Mucosa of stomach (tissue), 1 donor: ENCODE measurements around the gene TMEM95.

Experiments
- H3K27me3 ChIP-seq: one replicate; pipeline ENCODE4 v1.7.0; 2013; ENCODE audit warnings: mild to moderate bottlenecking, low read length; ENCODE audit not compliant: control insufficient read depth, insufficient read depth
- H3K36me3 ChIP-seq: one replicate; pipeline ENCODE4 v1.7.0; 2013; ENCODE audit warnings: low read length; ENCODE audit not compliant: control insufficient read depth, insufficient read depth
- H3K4me1 ChIP-seq: one replicate; pipeline ENCODE4 v1.7.0; 2013; ENCODE audit warnings: mild to moderate bottlenecking, low read length; ENCODE audit not compliant: control insufficient read depth, insufficient read depth
- H3K4me3 ChIP-seq: one replicate; pipeline ENCODE4 v1.7.0; 2013; ENCODE audit warnings: low read length
- H3K9ac ChIP-seq: one replicate; pipeline ENCODE4 v1.7.0; 2013; ENCODE audit warnings: mild to moderate bottlenecking, low read length, moderate library complexity
- H3K9me3 ChIP-seq: one replicate; pipeline ENCODE4 v1.7.0; 2013; ENCODE audit warnings: mild to moderate bottlenecking, low read length, moderate library complexity; ENCODE audit not compliant: control insufficient read depth
- donor health status: Pancreatic carcinoma.

Gene TMEM95

DNA sequence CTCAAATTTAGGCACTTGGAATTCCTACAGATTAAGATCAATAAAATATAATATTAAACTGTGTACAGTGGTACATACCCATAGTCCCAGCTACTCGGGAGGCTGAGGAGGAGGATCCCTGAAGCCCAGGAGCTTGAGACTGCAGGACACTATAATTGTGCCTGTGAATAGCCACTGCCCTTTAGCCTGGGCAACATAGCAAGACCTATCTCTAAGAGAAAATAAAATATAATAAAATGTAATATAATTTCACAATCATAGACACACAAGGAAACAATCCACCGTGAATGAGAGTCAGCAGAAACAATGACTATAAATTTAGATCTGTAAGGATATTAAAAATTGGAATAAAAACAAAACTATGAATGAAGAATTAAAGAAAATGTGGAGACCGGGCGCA, 15.9 kb downstream of the TMEM95 start:
- Histone ChIP-seq H3K4me1 (no peaks in the 10 kb centered on the region), H3K27me3 (peaks cover 6% of the 10 kb centered on the region), H3K9me3 (no peaks in the 10 kb centered on the region), H3K4me3 (no peak overlapping the region), H3K36me3 (no peaks in the 10 kb centered on the region), H3K9ac (no peak overlapping the region)

DNA sequence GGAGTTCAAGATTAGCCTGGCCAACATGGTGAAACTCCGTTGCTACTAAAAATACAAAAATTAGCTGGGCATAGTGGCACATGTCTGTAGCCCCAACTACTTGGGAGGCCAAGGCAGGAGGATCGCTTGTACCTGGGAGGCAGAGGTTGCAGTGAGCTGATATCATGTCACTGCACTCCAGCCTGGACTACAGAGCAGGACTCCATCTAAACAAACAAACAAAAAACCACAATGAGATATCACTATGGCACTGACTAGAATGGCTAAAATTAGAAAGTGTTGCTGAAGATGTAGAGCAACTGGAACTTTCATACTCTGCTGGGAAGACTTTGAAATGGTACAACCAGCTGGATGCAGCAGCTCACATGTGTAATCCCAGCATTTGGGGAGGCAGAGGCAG, 19.4 kb downstream of the TMEM95 start:
- no peaks in the 10 kb centered on the region for H3K36me3 ChIP-seq

DNA sequence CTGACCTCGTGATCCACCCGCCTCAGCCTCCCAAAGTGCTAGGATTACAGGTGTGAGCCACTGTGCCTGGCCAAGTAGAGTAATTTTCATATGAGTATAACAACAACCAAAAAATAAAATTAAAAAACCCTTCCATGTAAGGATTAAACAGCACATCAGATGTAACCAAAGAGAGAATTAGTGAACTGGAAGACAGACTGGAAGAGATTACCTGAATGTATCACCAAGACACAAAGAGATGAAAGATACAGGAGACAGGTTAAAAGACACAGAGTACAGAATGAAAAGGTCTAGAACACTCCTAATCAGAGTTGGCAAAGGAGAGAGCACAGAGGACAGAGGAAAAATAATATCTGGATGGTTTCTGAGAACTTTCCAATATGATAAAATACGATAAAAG, 24.2 kb downstream of the TMEM95 start:
- Histone ChIP-seq H3K27me3 (no peaks in the 10 kb centered on the region), H3K9ac (no peak overlapping the region), H3K36me3 (no peaks in the 10 kb centered on the region), H3K4me3 (no peak overlapping the region), H3K4me1 (peaks cover 10% of the 10 kb centered on the region), H3K9me3 (no peaks in the 10 kb centered on the region)

More for the DNA sequence above, 19.4 kb downstream of the TMEM95 start:
- Histone ChIP-seq H3K27me3 (peaks cover 5% of the 10 kb centered on the region), H3K9me3 (no peaks in the 10 kb centered on the region), H3K4me3 (no peak overlapping the region), H3K4me1 (no peaks in the 10 kb centered on the region), H3K9ac (no peak overlapping the region)

GRCh38 chr17:7380321-7380720, 25.4 kb downstream of the TMEM95 start:
- Histone ChIP-seq H3K4me1 (peaks cover 10% of the 10 kb centered on the region), H3K9ac (peak overlapping the region; percentile 81), H3K27me3 (no peaks in the 10 kb centered on the region), H3K4me3 (peak overlapping the region; percentile 52), H3K36me3 (peaks cover 6% of the 10 kb centered on the region), H3K9me3 (no peaks in the 10 kb centered on the region)

GRCh38 chr17:7380855-7381683, 26.1 kb downstream of the TMEM95 start, which contains the start of gene TNK1:
TNK1 (plus strand) TSS chr17:7381089; CDS start chr17:7382927, 1,838 bp downstream.
- no peaks in the 10 kb centered on the region for H3K27me3 ChIP-seq
- peak within 1 kb of the TSS; percentile 52 for H3K4me3 ChIP-seq
- H3K36me3 ChIP-seq = peaks cover 6% of the 10 kb centered on the region
- peaks cover 10% of the 10 kb centered on the region for H3K4me1 ChIP-seq
- H3K9ac ChIP-seq = peak within 1 kb of the TSS; percentile 81
- H3K9me3 ChIP-seq = no peaks in the 10 kb centered on the region

GRCh38 chr17:7382901-7383300, 27.9 kb downstream of the TMEM95 start:
- Histone ChIP-seq H3K9me3 (no peaks in the 10 kb centered on the region), H3K4me3 (no peak overlapping the region), H3K27me3 (no peaks in the 10 kb centered on the region), H3K4me1 (peaks cover 10% of the 10 kb centered on the region), H3K9ac (no peak overlapping the region), H3K36me3 (peaks cover 6% of the 10 kb centered on the region)

GRCh38 chr17:7383371-7383741, 28.4 kb downstream of the TMEM95 start:
- H3K36me3 ChIP-seq = peaks cover 6% of the 10 kb centered on the region
- peaks cover 10% of the 10 kb centered on the region for H3K4me1 ChIP-seq
- H3K9me3 ChIP-seq = no peaks in the 10 kb centered on the region
- H3K4me3 ChIP-seq = no peak overlapping the region
- H3K27me3 ChIP-seq = no peaks in the 10 kb centered on the region
- no peak overlapping the region for H3K9ac ChIP-seq

DNA sequence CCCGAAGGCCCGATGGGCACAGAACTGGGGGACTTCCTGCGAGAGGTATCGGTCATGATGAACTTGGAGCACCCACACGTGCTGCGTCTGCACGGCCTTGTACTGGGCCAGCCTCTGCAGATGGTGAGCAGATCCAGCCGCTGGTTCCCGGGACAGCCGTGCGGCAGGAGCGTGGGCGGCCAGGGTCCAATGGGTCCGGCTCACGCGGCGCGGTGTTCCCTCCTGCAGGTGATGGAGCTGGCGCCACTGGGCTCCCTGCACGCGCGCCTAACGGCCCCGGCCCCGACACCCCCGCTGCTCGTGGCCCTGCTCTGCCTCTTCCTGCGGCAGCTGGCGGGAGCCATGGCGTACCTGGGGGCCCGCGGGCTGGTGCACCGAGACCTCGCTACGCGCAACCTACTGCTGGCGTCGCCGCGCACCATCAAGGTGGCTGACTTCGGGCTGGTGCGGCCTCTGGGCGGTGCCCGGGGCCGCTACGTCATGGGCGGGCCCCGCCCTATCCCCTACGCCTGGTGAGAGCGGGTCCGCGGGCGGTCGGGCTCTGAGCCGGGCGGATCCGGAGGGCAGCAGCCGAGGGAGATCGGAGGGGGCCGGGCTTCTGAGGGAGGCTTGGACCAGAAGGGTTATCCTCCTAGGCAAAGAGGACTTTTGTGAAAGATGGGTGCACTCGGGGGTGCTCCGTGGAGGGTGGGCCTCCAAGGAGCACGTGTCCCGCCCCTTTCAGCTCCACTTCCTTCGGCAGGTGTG, 29.0 kb downstream of the TMEM95 start:
- Histone ChIP-seq H3K9ac (no peak overlapping the region), H3K27me3 (no peaks in the 10 kb centered on the region), H3K4me3 (no peak overlapping the region)

DNA sequence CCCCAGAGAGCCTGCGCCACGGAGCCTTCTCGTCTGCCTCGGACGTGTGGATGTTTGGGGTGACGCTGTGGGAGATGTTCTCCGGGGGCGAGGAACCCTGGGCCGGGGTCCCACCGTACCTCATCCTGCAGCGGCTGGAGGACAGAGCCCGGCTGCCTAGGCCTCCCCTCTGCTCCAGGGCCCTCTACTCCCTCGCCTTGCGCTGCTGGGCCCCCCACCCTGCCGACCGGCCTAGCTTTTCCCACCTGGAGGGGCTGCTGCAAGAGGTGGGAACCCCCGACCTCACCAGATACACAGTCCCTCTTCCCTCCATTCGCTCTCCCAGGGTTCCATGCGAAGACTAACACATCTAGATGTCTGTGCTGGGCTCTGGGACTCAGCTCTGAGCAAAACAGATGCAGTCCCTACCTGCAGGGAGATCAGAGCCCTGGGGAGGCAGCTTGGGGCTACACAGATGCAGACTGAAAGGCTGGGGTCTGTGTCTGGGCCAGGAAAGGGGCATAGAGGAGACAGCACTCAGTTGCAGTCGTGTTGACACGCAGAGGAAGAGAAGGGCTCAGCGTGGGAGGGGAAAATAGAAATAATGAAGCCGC, 29.6 kb downstream of the TMEM95 start:
- no peak overlapping the region for H3K9ac ChIP-seq

More for the DNA sequence above, 29.0 kb downstream of the TMEM95 start:
- Histone ChIP-seq H3K4me1 (peaks cover 10% of the 10 kb centered on the region), H3K36me3 (peaks cover 11% of the 10 kb centered on the region), H3K9me3 (no peaks in the 10 kb centered on the region)

GRCh38 chr17:7388856-7389255, 33.9 kb downstream of the TMEM95 start:
- Histone ChIP-seq H3K36me3 (peaks cover 17% of the 10 kb centered on the region), H3K4me3 (no peak overlapping the region), H3K4me1 (peaks cover 6% of the 10 kb centered on the region), H3K27me3 (no peaks in the 10 kb centered on the region), H3K9me3 (no peaks in the 10 kb centered on the region), H3K9ac (no peak overlapping the region)

More for the DNA sequence above, 29.6 kb downstream of the TMEM95 start:
- Histone ChIP-seq H3K36me3 (peaks cover 17% of the 10 kb centered on the region), H3K4me1 (peaks cover 10% of the 10 kb centered on the region), H3K9me3 (no peaks in the 10 kb centered on the region), H3K4me3 (no peak overlapping the region), H3K27me3 (no peaks in the 10 kb centered on the region)

DNA sequence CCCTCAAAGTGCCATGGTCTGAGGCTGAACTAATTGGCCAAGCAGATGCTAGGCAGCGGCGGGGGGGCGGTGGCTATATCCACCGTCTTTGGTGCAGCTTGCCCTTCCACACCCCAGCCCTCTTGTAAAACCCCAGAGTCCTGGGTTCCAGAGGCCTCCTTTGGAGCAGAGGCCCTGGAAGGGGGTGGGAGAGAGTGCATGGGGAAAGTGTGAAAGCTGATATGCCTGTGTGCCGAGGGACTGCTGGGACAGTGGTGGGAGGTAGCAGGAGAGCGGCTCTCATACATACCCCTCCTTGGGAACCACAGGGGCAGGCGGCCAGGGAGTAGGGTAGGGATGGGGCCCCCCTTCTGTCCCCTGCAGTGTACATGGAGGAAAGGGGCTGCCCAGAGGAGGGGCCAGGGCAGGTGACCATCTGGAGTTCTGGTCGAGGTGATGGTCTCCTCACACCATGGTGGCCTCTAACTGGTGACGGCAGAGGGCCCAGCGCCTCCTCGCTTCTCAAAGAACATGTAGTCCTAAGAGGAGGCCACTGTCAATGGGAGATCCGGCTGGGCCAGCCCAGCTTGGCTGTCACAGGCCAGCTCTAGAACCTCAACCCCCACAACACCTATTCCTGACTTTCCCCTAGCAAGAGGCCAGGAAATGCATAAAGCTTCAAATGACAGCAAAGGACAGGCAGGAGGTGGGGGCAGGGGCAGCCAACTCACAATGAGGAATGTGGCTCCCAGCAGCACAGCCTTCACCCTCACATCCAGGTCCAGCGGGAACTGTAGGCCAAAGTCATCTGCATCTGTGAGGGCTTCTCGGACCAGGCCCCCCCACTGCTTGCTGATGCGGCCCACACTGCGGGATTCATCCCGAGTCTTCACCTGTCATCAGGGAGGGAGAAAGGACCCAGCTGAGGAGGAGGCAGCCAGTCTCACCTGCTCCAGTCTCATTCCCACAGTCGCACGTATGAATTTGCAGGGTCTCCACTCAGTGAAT, 35.3 kb downstream of the TMEM95 start:
- Histone ChIP-seq H3K4me3 (no peak overlapping the region), H3K9me3 (no peaks in the 10 kb centered on the region), H3K27me3 (no peaks in the 10 kb centered on the region), H3K9ac (no peak overlapping the region), H3K36me3 (peaks cover 11% of the 10 kb centered on the region), H3K4me1 (peaks cover 12% of the 10 kb centered on the region)
